T-helper 1 cell treated with Interleukin-12 subunit alpha and Interleukin-12 subunit beta and Interleukin-4 antibody, amounts not matched to agents 30 ng/mL and 1 ng/mL, for 36 hours (primary cell): Measurements from ENCODE around the gene TBC1D22A. TPM values are rescaled to one million over a fixed set of nuclear protein-coding genes. Genes with fewer than 3 reads are reported as not detected.

Source experiments
- intact Hi-C: fragments of 100-400 bp; cut with micrococcal nuclease; formaldehyde crosslinking; loops from one replicate; pipeline ENCODE4 v1.15.1; 2024
- total RNA-seq: library from RNA; stranded (reverse); gene quantifications from 2 replicates; pipeline ENCODE4 v1.2.3, GENCODE V29; 2022

The TBC1D22A gene
- total RNA-seq, 1 donor from 2014 or later: 39.3 TPM

- intact Hi-C loops: no loop called here
Observed at GRCh38 chr22:47204002-47204979, 441.8 kb downstream of the TBC1D22A start.

GRCh38 chr22:47205081-47205491 lies 442.6 kb downstream of the TBC1D22A start:
- intact Hi-C loops: no loop called here

DNA sequence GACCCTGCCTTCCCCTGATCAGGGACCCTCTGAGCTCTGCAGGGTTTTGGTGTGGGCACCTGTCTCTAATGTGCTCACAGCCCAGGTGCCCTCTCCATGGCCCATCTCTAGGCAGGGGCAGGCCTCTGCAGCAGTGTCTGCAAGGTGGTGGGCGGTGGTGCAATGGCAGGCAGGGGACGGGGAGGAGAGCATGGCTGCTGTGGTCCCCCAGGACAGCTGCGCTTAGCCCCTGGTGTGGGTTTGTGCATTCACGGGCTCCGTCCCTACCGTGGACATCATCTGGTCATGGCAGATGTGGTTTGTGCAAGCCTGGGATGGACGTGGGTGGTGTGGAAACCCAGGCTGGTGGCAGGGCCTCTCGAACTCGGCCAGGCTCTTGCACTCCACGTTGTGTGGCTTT lies 443.1 kb downstream of the TBC1D22A start:
- intact Hi-C loops: no loop called here

DNA sequence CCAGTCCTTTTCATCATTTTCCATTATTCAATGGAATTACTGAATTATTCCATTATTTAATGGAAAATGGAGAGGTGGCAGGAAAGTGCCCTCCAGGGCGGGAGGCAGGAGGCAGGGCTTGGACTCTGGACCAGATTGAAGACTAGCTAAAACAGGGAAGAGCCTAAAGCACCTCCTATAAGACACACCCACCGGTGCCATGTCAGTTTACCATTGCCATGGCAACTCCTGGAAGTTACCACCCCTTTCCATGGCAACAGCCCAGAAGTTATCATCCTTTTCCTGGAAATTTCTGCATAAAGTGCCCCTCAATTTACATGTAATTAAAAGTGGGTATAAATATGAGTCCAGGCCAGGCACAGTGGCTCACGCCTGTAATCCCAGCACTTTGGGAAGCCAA lies 443.7 kb downstream of the TBC1D22A start:
- intact Hi-C loops: no loop called here

- intact Hi-C loops: no loop called here
Observed at GRCh38 chr22:47206666-47207218, 444.3 kb downstream of the TBC1D22A start.

- intact Hi-C loops: no loop called here
Observed at GRCh38 chr22:47207387-47207786, 444.9 kb downstream of the TBC1D22A start.

- intact Hi-C loops: no loop called here
Observed at GRCh38 chr22:47207846-47208554, 445.6 kb downstream of the TBC1D22A start.

- intact Hi-C loops: no loop called here
Observed at GRCh38 chr22:47208630-47209029, 446.2 kb downstream of the TBC1D22A start.

DNA sequence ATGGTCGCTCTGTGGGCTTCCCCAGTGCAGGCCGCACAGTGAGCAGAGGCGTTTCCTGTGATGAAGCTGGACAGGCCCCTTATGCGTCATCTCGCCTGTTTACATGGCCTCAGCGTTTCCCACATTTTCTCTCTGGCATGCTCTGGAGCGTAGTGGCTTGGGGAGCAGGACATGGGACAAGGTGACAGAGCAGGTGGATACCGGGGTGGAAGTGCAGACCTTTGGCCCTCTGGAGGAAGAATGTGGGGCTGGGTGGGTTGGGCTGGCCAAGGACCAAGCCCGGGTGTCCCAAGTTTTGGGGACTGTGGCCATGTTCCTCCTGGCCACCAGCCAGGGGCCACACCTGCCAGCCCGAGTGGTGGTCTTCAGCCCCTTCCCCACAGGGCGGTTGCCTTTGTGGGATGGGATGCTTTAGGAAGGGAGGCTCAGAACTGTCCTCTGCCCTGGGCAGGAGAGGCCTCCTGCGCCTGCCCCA lies 446.6 kb downstream of the TBC1D22A start:
- intact Hi-C loops: no loop called here

DNA sequence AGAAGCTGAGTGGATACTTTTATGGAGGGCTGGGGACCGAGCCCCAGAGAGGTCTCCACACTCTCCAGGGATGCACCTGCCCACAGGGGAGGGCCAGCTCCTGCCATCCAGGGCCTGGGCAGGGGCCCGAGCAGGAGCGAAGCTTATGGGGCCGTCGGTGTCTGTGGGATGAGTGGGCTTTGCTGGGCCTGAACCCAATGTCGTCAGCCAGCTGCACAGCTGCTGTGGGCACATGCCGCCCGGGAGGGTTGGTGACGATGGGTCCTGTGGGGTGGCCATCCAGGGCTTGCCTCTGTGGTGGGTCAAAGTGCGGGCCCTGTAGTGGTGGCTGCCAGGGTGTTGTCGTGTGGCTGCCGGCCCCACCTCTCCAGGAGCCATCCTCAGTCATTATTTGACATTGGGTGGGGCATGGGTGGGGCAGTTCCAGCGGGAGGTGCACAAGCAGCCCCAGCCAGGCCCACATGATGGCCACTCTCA lies 447.1 kb downstream of the TBC1D22A start:
- intact Hi-C loops: no loop called here

DNA sequence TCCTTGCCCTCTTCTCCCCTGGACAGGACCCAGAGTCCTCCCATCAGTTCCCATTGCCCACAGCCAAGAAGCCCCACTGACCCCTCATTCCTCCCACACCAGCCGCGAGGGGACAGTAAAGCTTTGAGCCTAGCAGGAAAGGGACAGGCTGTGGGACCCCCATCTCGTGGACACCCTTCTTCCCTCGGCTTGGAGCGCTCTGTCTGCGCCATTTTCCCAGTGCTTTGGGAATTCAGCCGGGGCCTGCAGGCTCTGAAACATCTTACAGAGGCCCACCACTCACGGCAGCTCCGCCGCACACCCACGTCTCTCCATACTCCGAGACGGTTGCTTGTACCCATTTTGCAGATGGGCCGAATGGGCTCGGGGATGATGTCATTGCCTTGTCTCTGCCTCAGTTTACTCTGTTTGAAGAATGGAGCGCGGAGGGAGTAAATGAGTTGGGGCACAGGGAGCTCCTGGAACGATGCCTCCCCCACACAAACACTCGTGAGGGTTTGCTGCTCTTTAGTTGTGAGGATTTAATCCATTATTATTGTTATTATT lies 447.7 kb downstream of the TBC1D22A start:
- intact Hi-C loops: no loop called here

GRCh38 chr22:47210686-47211085 lies 448.2 kb downstream of the TBC1D22A start:
- intact Hi-C loops: no loop called here

- intact Hi-C loops: no loop called here
Observed at GRCh38 chr22:47213571-47214230, 451.3 kb downstream of the TBC1D22A start.

DNA sequence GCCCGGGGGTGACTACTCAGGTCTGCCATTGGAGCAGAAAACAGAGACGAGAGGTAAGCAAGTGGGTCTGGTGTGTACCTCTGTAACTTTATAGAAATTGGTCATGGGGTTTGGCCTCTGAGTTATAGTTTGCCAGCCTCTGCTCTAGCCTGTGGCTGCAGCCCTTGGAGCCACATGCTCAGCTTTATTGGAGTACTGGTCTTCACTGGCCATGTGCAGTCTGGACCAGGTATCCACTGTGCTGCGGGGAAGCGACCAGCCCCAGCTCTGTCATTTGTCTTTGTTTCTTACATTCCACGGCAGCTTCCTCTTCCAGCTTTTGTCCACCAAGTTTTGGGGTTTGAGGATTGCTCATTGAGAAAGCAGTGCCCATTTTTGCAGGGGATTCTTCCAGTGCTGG lies 453.4 kb downstream of the TBC1D22A start:
- intact Hi-C loops: no loop called here

DNA sequence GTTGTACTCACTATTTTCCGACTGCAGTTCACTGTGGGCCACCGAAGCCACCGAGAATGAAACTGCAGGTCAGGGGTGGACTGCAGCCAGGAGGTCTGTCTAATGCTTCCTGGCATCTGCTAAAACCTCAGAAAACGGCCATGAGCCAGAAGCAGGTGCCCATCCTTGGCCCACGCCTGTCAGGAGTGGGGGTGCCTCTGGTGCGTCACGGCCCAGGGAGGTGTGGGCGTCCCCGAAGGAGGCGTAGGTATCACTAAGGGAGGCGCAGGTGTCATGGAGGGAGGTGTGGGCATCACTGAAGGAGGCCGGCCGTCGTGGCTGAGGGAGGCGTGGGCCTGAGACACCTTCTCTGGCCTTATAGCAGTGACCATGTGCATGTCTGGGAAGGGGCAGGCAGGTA lies 456.2 kb downstream of the TBC1D22A start:
- intact Hi-C loops: no loop called here

- intact Hi-C loops: no loop called here
Observed at GRCh38 chr22:47219789-47220188, 457.3 kb downstream of the TBC1D22A start.

- intact Hi-C loops: no loop called here
Observed at GRCh38 chr22:47220752-47221151, 458.3 kb downstream of the TBC1D22A start.

- intact Hi-C loops: no loop called here
Observed at GRCh38 chr22:47221840-47222615, 459.6 kb downstream of the TBC1D22A start.
